Measurements from ENCODE around the gene SELENOK.

SELENOK gene

GRCh38 chr3:53842436-53843194 is 49.0 kb downstream of the SELENOK start:
- Histone ChIP-seq H4K20me1 (ENCODE audit: insufficient read depth, low read length, poor library complexity, severe bottlenecking) (no peaks in the 10 kb centered on the region), H3K27me3 (ENCODE audit: insufficient read depth, low read length, poor library complexity, severe bottlenecking) (no peaks in the 10 kb centered on the region), H3K9ac (ENCODE audit: low read depth, low read length, poor library complexity, severe bottlenecking) (no peak overlapping the region), H3K9me3 (ENCODE audit: insufficient read depth, low read depth, low read length) (no peaks in the 10 kb centered on the region), H3K4me2 (ENCODE audit: low read depth, low read length, poor library complexity, severe bottlenecking) (no peak overlapping the region), H3K4me1 (ENCODE audit: insufficient read depth, low read length, poor library complexity, severe bottlenecking) (no peaks in the 10 kb centered on the region), H2AFZ (ENCODE audit: low read length) (no peak overlapping the region), H3K4me3 (ENCODE audit: low read length, poor library complexity, severe bottlenecking) (no peak overlapping the region), H3K9me2 (replicated peaks; ENCODE audit: low read depth, low read length) (no peaks in the 10 kb centered on the region), H3K79me2 (ENCODE audit: insufficient read depth, low read length) (no peaks in the 10 kb centered on the region), H3K36me3 (ENCODE audit: insufficient read depth, low read length) (no peaks in the 10 kb centered on the region), H3F3A (ENCODE audit: low read depth) (no peaks in the 10 kb centered on the region)
- TF ChIP-seq EZH2phosphoT487 (IDR thresholded peaks at IDR 0.05; ENCODE audit: borderline replicate concordance) (no peak), CTCF (conservative IDR thresholded peaks at IDR 0.05; ENCODE audit: low read length) (no peak)

GRCh38 chr3:53841296-53841695 is 50.4 kb downstream of the SELENOK start:
- Histone ChIP-seq H3K27me3 (ENCODE audit: insufficient read depth, low read length, poor library complexity, severe bottlenecking) (no peaks in the 10 kb centered on the region), H3K36me3 (ENCODE audit: insufficient read depth, low read length) (no peaks in the 10 kb centered on the region), H3K9me3 (ENCODE audit: insufficient read depth, low read depth, low read length) (no peaks in the 10 kb centered on the region), H3K4me1 (ENCODE audit: insufficient read depth, low read length, poor library complexity, severe bottlenecking) (no peaks in the 10 kb centered on the region), H3K9ac (ENCODE audit: low read depth, low read length, poor library complexity, severe bottlenecking) (no peak overlapping the region), H3K4me3 (ENCODE audit: low read length, poor library complexity, severe bottlenecking) (no peak overlapping the region), H3F3A (ENCODE audit: low read depth) (no peaks in the 10 kb centered on the region), H2AFZ (ENCODE audit: low read length) (no peak overlapping the region), H3K4me2 (ENCODE audit: low read depth, low read length, poor library complexity, severe bottlenecking) (no peak overlapping the region), H3K79me2 (ENCODE audit: insufficient read depth, low read length) (no peaks in the 10 kb centered on the region), H4K20me1 (ENCODE audit: insufficient read depth, low read length, poor library complexity, severe bottlenecking) (no peaks in the 10 kb centered on the region), H3K9me2 (replicated peaks; ENCODE audit: low read depth, low read length) (no peaks in the 10 kb centered on the region)
- TF ChIP-seq CTCF (conservative IDR thresholded peaks at IDR 0.05; ENCODE audit: low read length) (no peak), EZH2phosphoT487 (IDR thresholded peaks at IDR 0.05; ENCODE audit: borderline replicate concordance) (no peak)

GRCh38 chr3:53837331-53837730 is 54.3 kb downstream of the SELENOK start:
- no peaks in the 10 kb centered on the region for H3K79me2 ChIP-seq (ENCODE audit: insufficient read depth, low read length)

More at GRCh38 chr3:53837331-53837730, 54.3 kb downstream of the SELENOK start:
- Histone ChIP-seq H3K36me3 (ENCODE audit: insufficient read depth, low read length) (no peaks in the 10 kb centered on the region), H3F3A (ENCODE audit: low read depth) (no peaks in the 10 kb centered on the region), H3K9me2 (replicated peaks; ENCODE audit: low read depth, low read length) (no peaks in the 10 kb centered on the region), H3K4me3 (ENCODE audit: low read length, poor library complexity, severe bottlenecking) (no peak overlapping the region), H3K9me3 (ENCODE audit: insufficient read depth, low read depth, low read length) (no peaks in the 10 kb centered on the region), H4K20me1 (ENCODE audit: insufficient read depth, low read length, poor library complexity, severe bottlenecking) (no peaks in the 10 kb centered on the region), H3K27me3 (ENCODE audit: insufficient read depth, low read length, poor library complexity, severe bottlenecking) (no peaks in the 10 kb centered on the region), H3K4me1 (ENCODE audit: insufficient read depth, low read length, poor library complexity, severe bottlenecking) (no peaks in the 10 kb centered on the region), H2AFZ (ENCODE audit: low read length) (no peak overlapping the region), H3K4me2 (ENCODE audit: low read depth, low read length, poor library complexity, severe bottlenecking) (no peak overlapping the region), H3K9ac (ENCODE audit: low read depth, low read length, poor library complexity, severe bottlenecking) (no peak overlapping the region)
- no peak for TF ChIP-seq CTCF (conservative IDR thresholded peaks at IDR 0.05; ENCODE audit: low read length)
- TF ChIP-seq EZH2phosphoT487 (IDR thresholded peaks at IDR 0.05; ENCODE audit: borderline replicate concordance) = no peak
